K562 (cell line): ENCODE measurements around the gene DIAPH3. TPM values are rescaled to one million over a fixed set of nuclear protein-coding genes. Genes with fewer than 3 reads are reported as not detected.

Source experiments
- ATAC-seq: fragments of 200-7000 bp; cut with Tn5 transposase; 3 replicates; pipeline ENCODE4 v1.9.1; 2020; ENCODE audit warnings: moderate library complexity
- BruUV-seq: library from RNA; stranded (reverse); fragments of 400-500 nt; replicated peaks from 2 replicates; lab custom pipeline; 2021; lab: Mats Ljungman, UMichigan
- CTCF ChIA-PET: fragments of 300-600 bp; formaldehyde crosslinking; extraction: SDS; loops from one replicate; lab custom pipeline; 2021; ENCODE audit warnings: low intra/inter-chr PET ratio; lab: Yijun Ruan, JAX
- POLR2A ChIA-PET: fragments of 300-600, 350-650 bp; sonication (Branson Sonifier 250); formaldehyde crosslinking; extraction: SDS; loops from one replicate; lab custom pipeline; 2021; ENCODE audit warnings: antibody characterized with exemption, inconsistent platforms; lab: Yijun Ruan, JAX
- DNase-seq, 4 experiments: peaks; one replicate each; pipeline versions ENCODE4 v3.0.0 to v3.0.0-alpha.2; 2011 to 2018; ENCODE audit warnings: low spot score in 3 of 4, mixed read lengths in 3 of 4; ENCODE audit errors: extremely low read depth in 1 of 4
- FAIRE-seq: peaks from 2 replicates; lab custom pipeline; 2011; peaks lifted over from hg19 to GRCh38; lab: Jason Lieb, UNC
- H2AFZ ChIP-seq: 2 replicates; pipeline ENCODE4 v1.6.0; 2011; ENCODE audit warnings: low read depth, low read length, control low read depth, inconsistent platforms
- H3K27ac ChIP-seq: fragments of 200-600 bp; 3 replicates; pipeline ENCODE4 v1.8.0; 2011; ENCODE audit warnings: low read depth, mild to moderate bottlenecking, control low read depth, inconsistent platforms, low read length, moderate library complexity, mixed read lengths; ENCODE audit errors: extremely low read depth
- H3K27me3 ChIP-seq, 2 experiments: fragments of 300-600 bp in 1 of 2; 2 replicates in 1 of 2; 3 replicates in 1 of 2; pipeline versions ENCODE4 v1.6.0 to v1.8.0; 2011; ENCODE audit warnings: inconsistent platforms in 2 of 2, low read length in 2 of 2, mild to moderate bottlenecking in 1 of 2, mixed read lengths in 1 of 2, moderate library complexity in 1 of 2; ENCODE audit not compliant: control insufficient read depth in 2 of 2, insufficient read depth in 2 of 2
- H3K36me3 ChIP-seq: fragments of 300-600 bp; 3 replicates; pipeline ENCODE4 v1.8.0; 2011; ENCODE audit warnings: mild to moderate bottlenecking, low read length, inconsistent platforms; ENCODE audit not compliant: control insufficient read depth, insufficient read depth
- H3K4me1 ChIP-seq, 2 experiments: fragments of 200-600 bp in 1 of 2; replicated peaks in 1 of 2; 2 replicates in 1 of 2; 3 replicates in 1 of 2; pipeline versions ENCODE4 v1.5.1 to v1.8.0; 2011; ENCODE audit warnings: inconsistent platforms in 2 of 2, low read length in 2 of 2, mild to moderate bottlenecking in 1 of 2, mixed read lengths in 1 of 2, moderate library complexity in 1 of 2; ENCODE audit not compliant: control insufficient read depth in 2 of 2, insufficient read depth in 2 of 2
- H3K4me2 ChIP-seq: 2 replicates; pipeline ENCODE4 v1.6.1; 2011; ENCODE audit warnings: low read length, control low read depth, inconsistent platforms, mixed read lengths; ENCODE audit not compliant: insufficient read depth
- H3K4me3 ChIP-seq: fragments of 200-600 bp; sonication (generic), shearing (Covaris generic); 2 replicates; pipeline ENCODE4 v1.5.1; 2016; ENCODE audit warnings: control low read depth, inconsistent platforms
- H3K79me2 ChIP-seq: fragments of 200-600 bp; 3 replicates; pipeline ENCODE4 v1.8.0; 2011; ENCODE audit warnings: low read length, inconsistent platforms; ENCODE audit not compliant: control insufficient read depth, insufficient read depth
- H3K9ac ChIP-seq, 2 experiments: 2 replicates each; pipeline versions ENCODE4 v1.6.0 to v1.6.1; 2011; ENCODE audit warnings: low read depth in 2 of 2, low read length in 2 of 2, control low read depth in 1 of 2, inconsistent platforms in 1 of 2, mild to moderate bottlenecking in 1 of 2, mixed read lengths in 1 of 2; ENCODE audit not compliant: insufficient read depth in 1 of 2
- H3K9me1 ChIP-seq: one replicate; pipeline ENCODE4 v1.6.0; 2011; ENCODE audit warnings: inconsistent platforms, mild to moderate bottlenecking, low read length, moderate library complexity; ENCODE audit not compliant: control insufficient read depth, insufficient read depth
- H3K9me3 ChIP-seq: replicated peaks from 2 replicates; pipeline ENCODE4 v1.5.1; 2011; ENCODE audit warnings: low read depth, low read length, inconsistent platforms; ENCODE audit not compliant: control insufficient read depth, insufficient read depth
- H4K20me1 ChIP-seq: replicated peaks from 2 replicates; pipeline ENCODE4 v1.6.1; 2011; ENCODE audit warnings: low read length, inconsistent platforms, mixed read lengths; ENCODE audit not compliant: control insufficient read depth, insufficient read depth
- NUFIP1 ChIP-seq: fragments of 450-650 bp; IDR thresholded peaks from 2 replicates; pipeline ENCODE4 v1.6.1; 2018; ENCODE audit not compliant: partially characterized antibody
- PBX2 ChIP-seq, 2 experiments: IDR thresholded peaks in 1 of 2; conservative IDR thresholded peaks in 1 of 2; 2 replicates each; pipeline ENCODE4 v1.6.1; 2016; ENCODE audit warnings: low read depth in 2 of 2, mild to moderate bottlenecking in 1 of 2, missing compliant biosample characterization in 1 of 2, missing genetic modification characterization in 1 of 2, moderate library complexity in 1 of 2
- YY1 ChIP-seq, 3 experiments: IDR thresholded peaks; 2 replicates each; pipeline ENCODE4 v1.6.1; 2011; ENCODE audit warnings: low read length in 2 of 3, mild to moderate bottlenecking in 2 of 3, moderate library complexity in 2 of 3, borderline replicate concordance in 1 of 3, control low read depth in 1 of 3, low read depth in 1 of 3; ENCODE audit not compliant: insufficient read depth in 3 of 3, insufficient replicate concordance in 2 of 3, control insufficient read depth in 1 of 3, insufficient read length in 1 of 3; ENCODE audit errors: extremely low read depth in 1 of 3
- ZSCAN29 ChIP-seq: fragments of 450-650 bp; IDR thresholded peaks from 2 replicates; pipeline ENCODE4 v1.6.1; 2017
- WGBS: fragments of 100-300 bp; shearing (Covaris generic); methylation state at CpG from one replicate; pipeline ENCODE4 v1.1.6; 2016; ENCODE audit warnings: low coverage, mixed read lengths; ENCODE audit not compliant: insufficient coverage; ENCODE audit errors: missing lambda C conversion rate; 5-methylcytosine and 5-hydroxymethylcytosine counted together
- in situ Hi-C: fragments of 300-500 bp; cut with MboI; formaldehyde crosslinking; loops from 4 replicates; pipeline ENCODE4 v1.15.0; 2018; ENCODE audit warnings: inconsistent platforms, mixed read lengths
- intact Hi-C: fragments of 100-400 bp; cut with micrococcal nuclease; formaldehyde crosslinking; loops from 2 replicates; pipeline ENCODE4 v1.14.2; 2022
- polyA plus RNA-seq, 8 experiments: library from polyadenylated mRNA; depleted of rRNA in 4 of 8; stranded (reverse) in 5 of 8; unstranded in 3 of 8; fragments of >200 nt; fragmentation: Nextera tagmentation in 2 of 8; fragmentation: Illumina TruSeq in 1 of 8; extraction: Ambion mirVana in 2 of 8; extraction: Trizol in 1 of 8; gene quantifications; 2 replicates each; pipeline versions ENCODE4 v1.2.1 to v1.2.3, GENCODE V29; 2011 to 2014; ENCODE audit warnings: inconsistent platforms in 1 of 8, missing spikeins in 1 of 8
- total RNA-seq, 7 experiments: library from RNA; depleted of rRNA in 6 of 7; stranded (reverse); fragments of >200 nt in 6 of 7; fragmentation: Illumina TruSeq in 2 of 7; extraction: Trizol in 2 of 7; gene quantifications; 2 replicates each; pipeline versions ENCODE4 v1.2.1 to v1.2.3, GENCODE V29; 2011 to 2021; ENCODE audit warnings: low replicate concordance in 1 of 7
- TF ChIP-seq, protein P1 (sequence below): fragments of 450-650 bp; IDR thresholded peaks from 2 replicates; pipeline ENCODE4 v1.6.1; 2017; ENCODE audit warnings: antibody characterized with exemption, mild to moderate bottlenecking
- TF ChIP-seq, protein P2 (sequence below): fragments of 250-450 bp; sonication (Bioruptor Pico); IDR thresholded peaks from 2 replicates; pipeline ENCODE4 v1.4.0; 2020; ENCODE audit warnings: borderline replicate concordance

Gene DIAPH3
- total and polyA plus RNA-seq, 9 of the 15 experiments (the other 6 are each of a cell fraction or from before 2014, with no cell fraction given) = 9.0 to 18.7 (median 14.7) TPM

DNA sequence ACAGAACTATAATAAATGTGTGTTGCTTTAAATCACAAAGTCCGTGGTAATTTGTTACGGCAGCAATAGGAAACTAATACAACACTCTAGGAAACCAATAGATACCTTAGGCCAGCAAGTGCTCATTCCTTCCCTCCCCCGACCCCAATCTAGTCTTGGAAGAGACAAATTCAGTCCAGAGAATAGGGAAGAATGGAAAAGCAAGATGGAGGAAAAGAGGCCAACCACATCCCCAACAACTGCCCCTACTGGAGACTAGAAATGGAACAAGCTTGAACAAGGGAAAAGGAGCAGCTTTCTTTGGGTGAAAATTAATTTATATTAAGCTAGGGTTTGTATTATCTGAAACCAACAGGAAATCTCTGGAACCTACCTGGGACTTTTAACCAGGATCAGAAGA is 54.4 kb downstream of the DIAPH3 start:
- Histone ChIP-seq H3K27me3 (no peaks in the 10 kb centered on the region), H3K9ac (no peak overlapping the region), H3K9me1 (no peaks in the 10 kb centered on the region), H2AFZ (no peak overlapping the region), H3K27ac (peak overlapping the region; percentile 42; the same call in 1 of the 3 replicates), H4K20me1 (no peaks in the 10 kb centered on the region), H3K79me2 (no peaks in the 10 kb centered on the region; the same call in 2 of the 3 replicates), H3K36me3 (peaks cover 22% of the 10 kb centered on the region; the same call in 1 of the 3 replicates), H3K9me3 (no peaks in the 10 kb centered on the region), H3K4me2 (no peak overlapping the region), H3K4me1 (peaks cover 0 to 6% of the 10 kb centered on the region in 2 experiments; a peak in 1 of 5 replicates), H3K4me3 (no peak overlapping the region)
- ChIA-PET POLR2A (interaction anchor here (0.6 to 0.7 kb wide), 3 partner anchors 12 to 614 kb away, joined by 3 to 5 read pairs (median 3); no protein-coding TSS in a partner anchor), CTCF (no interaction called here)
- DNase-seq (no peak), ATAC-seq (no peak), FAIRE-seq (no peak)
- no TSS peak for BruUV-seq
- intact Hi-C loops (no loop called here), in situ Hi-C loops (no loop called here)
- WGBS = 69% methylated on average over 2 of the region's 3 CpGs
- TF ChIP-seq YY1 (IDR thresholded peaks at IDR 0.05; ENCODE audit: borderline replicate concordance in 1 of 3, control insufficient read depth in 1 of 3, extremely low read depth in 1 of 3, insufficient read depth in 3 of 3, insufficient read length in 1 of 3, insufficient replicate concordance in 2 of 3, low read depth in 1 of 3, low read length in 2 of 3) (no peak), PBX2 (CRISPR knock-in tag; IDR thresholded peaks at IDR 0.05; ENCODE audit: low read depth) (no peak), PBX2 (tag; conservative IDR thresholded peaks at IDR 0.05; ENCODE audit: low read depth) (no peak), NUFIP1 (no peak), ZSCAN29 (no peak)
- TF ChIP-seq, protein P1, sequence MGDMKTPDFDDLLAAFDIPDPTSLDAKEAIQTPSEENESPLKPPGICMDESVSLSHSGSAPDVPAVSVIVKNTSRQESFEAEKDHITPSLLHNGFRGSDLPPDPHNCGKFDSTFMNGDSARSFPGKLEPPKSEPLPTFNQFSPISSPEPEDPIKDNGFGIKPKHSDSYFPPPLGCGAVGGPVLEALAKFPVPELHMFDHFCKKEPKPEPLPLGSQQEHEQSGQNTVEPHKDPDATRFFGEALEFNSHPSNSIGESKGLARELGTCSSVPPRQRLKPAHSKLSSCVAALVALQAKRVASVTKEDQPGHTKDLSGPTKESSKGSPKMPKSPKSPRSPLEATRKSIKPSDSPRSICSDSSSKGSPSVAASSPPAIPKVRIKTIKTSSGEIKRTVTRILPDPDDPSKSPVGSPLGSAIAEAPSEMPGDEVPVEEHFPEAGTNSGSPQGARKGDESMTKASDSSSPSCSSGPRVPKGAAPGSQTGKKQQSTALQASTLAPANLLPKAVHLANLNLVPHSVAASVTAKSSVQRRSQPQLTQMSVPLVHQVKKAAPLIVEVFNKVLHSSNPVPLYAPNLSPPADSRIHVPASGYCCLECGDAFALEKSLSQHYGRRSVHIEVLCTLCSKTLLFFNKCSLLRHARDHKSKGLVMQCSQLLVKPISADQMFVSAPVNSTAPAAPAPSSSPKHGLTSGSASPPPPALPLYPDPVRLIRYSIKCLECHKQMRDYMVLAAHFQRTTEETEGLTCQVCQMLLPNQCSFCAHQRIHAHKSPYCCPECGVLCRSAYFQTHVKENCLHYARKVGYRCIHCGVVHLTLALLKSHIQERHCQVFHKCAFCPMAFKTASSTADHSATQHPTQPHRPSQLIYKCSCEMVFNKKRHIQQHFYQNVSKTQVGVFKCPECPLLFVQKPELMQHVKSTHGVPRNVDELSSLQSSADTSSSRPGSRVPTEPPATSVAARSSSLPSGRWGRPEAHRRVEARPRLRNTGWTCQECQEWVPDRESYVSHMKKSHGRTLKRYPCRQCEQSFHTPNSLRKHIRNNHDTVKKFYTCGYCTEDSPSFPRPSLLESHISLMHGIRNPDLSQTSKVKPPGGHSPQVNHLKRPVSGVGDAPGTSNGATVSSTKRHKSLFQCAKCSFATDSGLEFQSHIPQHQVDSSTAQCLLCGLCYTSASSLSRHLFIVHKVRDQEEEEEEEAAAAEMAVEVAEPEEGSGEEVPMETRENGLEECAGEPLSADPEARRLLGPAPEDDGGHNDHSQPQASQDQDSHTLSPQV = peak; percentile 57; the same call in 1 of the 2 replicates
- TF ChIP-seq, protein P2, sequence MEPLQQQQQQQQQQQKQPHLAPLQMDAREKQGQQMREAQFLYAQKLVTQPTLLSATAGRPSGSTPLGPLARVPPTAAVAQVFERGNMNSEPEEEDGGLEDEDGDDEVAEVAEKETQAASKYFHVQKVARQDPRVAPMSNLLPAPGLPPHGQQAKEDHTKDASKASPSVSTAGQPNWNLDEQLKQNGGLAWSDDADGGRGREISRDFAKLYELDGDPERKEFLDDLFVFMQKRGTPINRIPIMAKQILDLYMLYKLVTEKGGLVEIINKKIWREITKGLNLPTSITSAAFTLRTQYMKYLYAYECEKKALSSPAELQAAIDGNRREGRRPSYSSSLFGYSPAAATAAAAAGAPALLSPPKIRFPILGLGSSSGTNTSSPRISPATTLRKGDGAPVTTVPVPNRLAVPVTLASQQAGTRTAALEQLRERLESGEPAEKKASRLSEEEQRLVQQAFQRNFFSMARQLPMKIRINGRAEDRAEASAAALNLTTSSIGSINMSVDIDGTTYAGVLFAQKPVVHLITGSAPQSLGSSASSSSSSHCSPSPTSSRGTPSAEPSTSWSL (CRISPR knock-in tag) = no peak
